Liver (tissue), 9 donors: ENCODE results near the gene SLC7A10. TPM values are rescaled to one million over a fixed set of nuclear protein-coding genes. Genes with fewer than 3 reads are reported as not detected.

ENCODE experiments used
- DNase-seq: peaks from one replicate; pipeline ENCODE4 v3.0.0-alpha.2; 2017; ENCODE audit warnings: low spot score
- H3K27ac ChIP-seq, 2 donors: one replicate each; pipeline ENCODE4 v1.7.0; 2013; ENCODE audit warnings: inconsistent platforms in 2 of 2, low read length in 2 of 2, control low read depth in 1 of 2, low read depth in 1 of 2, mild to moderate bottlenecking in 1 of 2
- H3K27me3 ChIP-seq, 4 donors: one replicate each; pipeline versions ENCODE4 v1.6.1 to v1.7.0; 2013; ENCODE audit warnings: low read length in 3 of 4, inconsistent platforms in 1 of 4, mild to moderate bottlenecking in 1 of 4, moderate library complexity in 1 of 4; ENCODE audit not compliant: control insufficient read depth in 4 of 4, insufficient read depth in 4 of 4
- H3K36me3 ChIP-seq, 4 donors: one replicate each; pipeline versions ENCODE4 v1.6.1 to v1.7.0; 2013; ENCODE audit warnings: low read length in 3 of 4, mild to moderate bottlenecking in 3 of 4, low read depth in 1 of 4, moderate library complexity in 1 of 4; ENCODE audit not compliant: control insufficient read depth in 4 of 4, insufficient read depth in 3 of 4
- H3K4me1 ChIP-seq, 4 donors: one replicate each; pipeline versions ENCODE4 v1.6.1 to v1.7.0; 2013; ENCODE audit warnings: low read length in 3 of 4, mild to moderate bottlenecking in 3 of 4, moderate library complexity in 1 of 4; ENCODE audit not compliant: control insufficient read depth in 4 of 4, insufficient read depth in 4 of 4
- H3K4me3 ChIP-seq, 3 donors: one replicate each; pipeline versions ENCODE4 v1.6.1 to v1.7.0; 2013; ENCODE audit warnings: low read length in 3 of 3, control low read depth in 1 of 3, low read depth in 1 of 3, mild to moderate bottlenecking in 1 of 3
- H3K9ac ChIP-seq, 2 donors: one replicate each; pipeline ENCODE4 v1.7.0; 2013; ENCODE audit warnings: low read length in 2 of 2, mild to moderate bottlenecking in 2 of 2, moderate library complexity in 2 of 2, control low read depth in 1 of 2, low read depth in 1 of 2
- H3K9me3 ChIP-seq, 4 donors: one replicate each; pipeline versions ENCODE4 v1.6.1 to v1.7.0; 2013; ENCODE audit warnings: low read length in 3 of 4; ENCODE audit not compliant: control insufficient read depth in 4 of 4
- CTCF ChIP-seq: fragments of 150-350 bp; IDR thresholded peaks from 2 replicates; pipeline ENCODE4 v1.5.1; 2017; ENCODE audit warnings: improper control_type of control experiment, low read depth, low read length; ENCODE audit not compliant: missing input control
- EGR1 ChIP-seq, 2 donors: IDR thresholded peaks; 2 replicates each; pipeline ENCODE4 v1.6.1; 2016 to 2018; ENCODE audit warnings: antibody characterized with exemption in 2 of 2, low read depth in 2 of 2
- FOXA1 ChIP-seq: IDR thresholded peaks from 2 replicates; pipeline ENCODE4 v1.6.1; 2016; ENCODE audit warnings: antibody characterized with exemption
- FOXA2 ChIP-seq: IDR thresholded peaks from 2 replicates; pipeline ENCODE4 v1.6.1; 2016; ENCODE audit warnings: antibody characterized with exemption
- GABPA ChIP-seq, 2 donors: IDR thresholded peaks in 1 of 2; conservative IDR thresholded peaks in 1 of 2; 2 replicates each; pipeline ENCODE4 v1.6.1; 2016; ENCODE audit warnings: antibody characterized with exemption in 2 of 2, mild to moderate bottlenecking in 1 of 2, moderate library complexity in 1 of 2
- HNF4A ChIP-seq, 2 donors: conservative IDR thresholded peaks; 2 replicates each; pipeline ENCODE4 v1.6.1; 2016; ENCODE audit warnings: antibody characterized with exemption in 2 of 2, mild to moderate bottlenecking in 2 of 2
- HNF4G ChIP-seq: IDR thresholded peaks from 2 replicates; pipeline ENCODE4 v1.6.1; 2016; ENCODE audit warnings: antibody characterized with exemption
- JUND ChIP-seq, 2 donors: IDR thresholded peaks; 2 replicates each; pipeline ENCODE4 v1.6.1; 2016; ENCODE audit warnings: antibody characterized with exemption in 2 of 2
- MAX ChIP-seq: IDR thresholded peaks from 2 replicates; pipeline ENCODE4 v1.6.1; 2016; ENCODE audit warnings: antibody characterized with exemption
- NR2F2 ChIP-seq: IDR thresholded peaks from 2 replicates; pipeline ENCODE4 v1.6.1; 2016; ENCODE audit warnings: antibody characterized with exemption
- RAD21 ChIP-seq, 2 donors: IDR thresholded peaks; 2 replicates each; pipeline ENCODE4 v1.6.1; 2016; ENCODE audit warnings: antibody characterized with exemption in 2 of 2, mild to moderate bottlenecking in 2 of 2
- REST ChIP-seq: IDR thresholded peaks from 2 replicates; pipeline ENCODE4 v1.6.1; 2016; ENCODE audit warnings: antibody characterized with exemption, mild to moderate bottlenecking
- RXRA ChIP-seq, 2 donors: IDR thresholded peaks; 2 replicates each; pipeline ENCODE4 v1.6.1; 2017 to 2018; ENCODE audit warnings: antibody characterized with exemption in 2 of 2, mild to moderate bottlenecking in 1 of 2
- SP1 ChIP-seq: IDR thresholded peaks from 2 replicates; pipeline ENCODE4 v1.6.1; 2018; ENCODE audit warnings: antibody characterized with exemption, mild to moderate bottlenecking
- TAF1 ChIP-seq: conservative IDR thresholded peaks from 2 replicates; pipeline ENCODE4 v1.6.1; 2016; ENCODE audit warnings: antibody characterized with exemption, mild to moderate bottlenecking
- YY1 ChIP-seq: IDR thresholded peaks from 2 replicates; pipeline ENCODE4 v1.6.1; 2016; ENCODE audit warnings: antibody characterized with exemption, mild to moderate bottlenecking
- ZBTB33 ChIP-seq: IDR thresholded peaks from 2 replicates; pipeline ENCODE4 v1.6.1; 2016; ENCODE audit warnings: antibody characterized with exemption
- WGBS: extraction: QIAGEN DNeasy Blood & Tissue Kit; methylation state at CpG from one replicate; pipeline ENCODE4 v1.1.7; 2013; 5-methylcytosine and 5-hydroxymethylcytosine counted together
- polyA plus RNA-seq, 2 donors: library from polyadenylated mRNA; stranded (reverse) in 1 of 2; unstranded in 1 of 2; fragments of 200-250 nt in 1 of 2; fragments of >200 nt in 1 of 2; fragmentation: Nextera tagmentation in 1 of 2; extraction: Ambion mirVana in 1 of 2; gene quantifications; one replicate each; pipeline versions ENCODE4 v1.2.1 to v1.2.3, GENCODE V29; 2013 to 2015
- total RNA-seq, 2 donors: library from RNA; depleted of rRNA; stranded (reverse); fragments of >200 nt; gene quantifications; one replicate each; pipeline ENCODE4 v1.2.3, GENCODE V29; 2014
- donor health status: healthy.
- donor health status: healthy.
- donor health status: healthy.
- donor health status: healthy.
- donor health status: healthy.

Gene SLC7A10
- total and polyA plus RNA-seq, 4 donors: not detected

GRCh38 chr19:33250500-33250899, 24.9 kb upstream of the SLC7A10 start (continued):
- TF ChIP-seq MAX (no peak), SP1 (no peak), RAD21 (IDR thresholded peaks at IDR 0.05) (no peak), CTCF (no peak), FOXA2 (no peak), HNF4A (conservative IDR thresholded peaks at IDR 0.05) (no peak), FOXA1 (no peak), HNF4G (no peak), TAF1 (no peak), NR2F2 (no peak), JUND (IDR thresholded peaks at IDR 0.05) (no peak), EGR1 (IDR thresholded peaks at IDR 0.05; ENCODE audit: low read depth in 2 of 2) (no peak)

DNA sequence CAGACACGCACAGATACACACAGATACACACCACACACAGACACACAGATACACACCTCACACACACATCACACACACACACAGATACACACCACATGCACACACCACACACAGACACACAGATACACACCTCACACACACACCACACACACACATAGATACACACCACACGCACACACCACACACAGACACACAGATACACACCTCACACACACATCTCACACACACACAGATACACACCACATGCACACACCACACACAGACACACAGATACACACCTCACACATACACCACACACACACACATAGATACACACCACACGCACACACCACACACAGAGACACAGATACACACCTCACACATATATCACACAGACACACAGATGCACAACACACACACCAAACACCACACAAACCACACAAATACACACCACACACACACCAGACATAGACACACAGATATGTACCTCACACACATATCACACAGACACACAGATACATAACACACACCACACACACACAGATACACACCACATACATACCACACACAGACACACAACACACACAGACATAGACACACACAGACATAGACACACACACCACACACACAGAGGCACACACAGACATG, 24.2 kb upstream of the SLC7A10 start:
- TF ChIP-seq JUND (IDR thresholded peaks at IDR 0.05) (no peak), MAX (no peak), YY1 (no peak), TAF1 (no peak), ZBTB33 (no peak), EGR1 (IDR thresholded peaks at IDR 0.05; ENCODE audit: low read depth in 2 of 2) (no peak), REST (no peak), GABPA (IDR thresholded peaks at IDR 0.05 in 1 of 2, conservative IDR thresholded peaks at IDR 0.05 in 1 of 2) (no peak), RAD21 (IDR thresholded peaks at IDR 0.05) (no peak), RXRA (IDR thresholded peaks at IDR 0.05) (no peak), NR2F2 (no peak), CTCF (no peak), SP1 (no peak), HNF4G (no peak)
- DNase-seq: no peak
- Histone ChIP-seq H3K36me3 (no peaks in the 10 kb centered on the region), H3K27me3 (no peaks in the 10 kb centered on the region), H3K4me1 (peaks cover 15 to 47% (median 38%) of the 10 kb centered on the region in 4 donors), H3K9me3 (peaks cover 0 to 4% (median under 1%) of the 10 kb centered on the region in 4 donors), H3K9ac (peak overlapping the region in 1 of 2 donors; percentile 19), H3K27ac (peak overlapping the region; percentile 67 to 91), H3K4me3 (no peak overlapping the region)
- 68% methylated on average over 3 of the region's 3 CpGs for WGBS
